ENCODE results near the gene NUPR1. TPM values are rescaled to one million over a fixed set of nuclear protein-coding genes. Genes with fewer than 3 reads are reported as not detected.

Gene NUPR1
- 10.5 to 19.3 TPM (median 15.5 TPM) in 5 replicates for total RNA-seq (2022; extraction: Qiagen RNA extraction)

DNA sequence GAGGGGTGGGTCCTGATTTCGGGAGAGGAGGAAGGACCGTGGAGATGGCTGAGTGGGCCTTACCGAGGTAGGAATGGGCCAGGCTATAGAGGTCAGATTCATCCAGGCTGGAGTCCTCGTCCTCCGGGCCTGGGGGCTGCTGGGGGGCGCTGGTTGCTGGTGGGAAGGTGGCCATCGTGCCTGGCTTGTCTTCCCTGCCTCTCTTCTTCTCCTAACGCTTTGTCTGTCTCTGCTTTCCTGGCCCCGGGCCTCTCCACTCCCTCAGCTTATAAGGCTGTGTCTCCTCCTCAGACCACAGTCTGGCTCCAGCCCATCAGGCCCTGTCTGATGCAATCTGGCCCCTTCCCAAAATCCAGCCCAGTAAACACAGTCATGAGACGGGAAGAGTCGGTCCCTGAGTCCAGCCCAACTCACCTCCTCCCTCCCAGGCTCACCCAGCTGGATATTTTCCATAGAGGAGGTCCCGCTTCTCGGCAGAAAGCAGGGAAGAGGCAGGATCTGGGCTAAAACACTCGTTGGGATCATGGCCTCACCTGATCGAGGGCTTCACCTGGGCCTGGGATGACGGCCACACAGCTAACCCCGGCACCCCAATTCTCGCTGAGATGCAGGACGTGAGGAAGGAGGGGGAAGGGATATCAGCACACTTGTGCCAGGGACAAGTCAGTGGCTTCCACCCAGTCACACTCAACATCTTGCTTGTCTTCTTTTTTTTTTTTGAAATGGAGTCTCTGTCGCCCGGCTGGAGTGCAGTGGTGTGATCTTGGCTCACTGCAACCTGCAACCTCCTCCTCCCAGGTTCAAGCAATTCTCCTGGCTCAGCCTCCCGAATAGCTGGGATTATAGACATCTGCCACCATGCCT lies at the start of gene NUPR1:
NUPR1 (minus strand) TSS at position 242 of the 864 bp plus-strand sequence; CDS start at position 175, 67 bp downstream.

DNA sequence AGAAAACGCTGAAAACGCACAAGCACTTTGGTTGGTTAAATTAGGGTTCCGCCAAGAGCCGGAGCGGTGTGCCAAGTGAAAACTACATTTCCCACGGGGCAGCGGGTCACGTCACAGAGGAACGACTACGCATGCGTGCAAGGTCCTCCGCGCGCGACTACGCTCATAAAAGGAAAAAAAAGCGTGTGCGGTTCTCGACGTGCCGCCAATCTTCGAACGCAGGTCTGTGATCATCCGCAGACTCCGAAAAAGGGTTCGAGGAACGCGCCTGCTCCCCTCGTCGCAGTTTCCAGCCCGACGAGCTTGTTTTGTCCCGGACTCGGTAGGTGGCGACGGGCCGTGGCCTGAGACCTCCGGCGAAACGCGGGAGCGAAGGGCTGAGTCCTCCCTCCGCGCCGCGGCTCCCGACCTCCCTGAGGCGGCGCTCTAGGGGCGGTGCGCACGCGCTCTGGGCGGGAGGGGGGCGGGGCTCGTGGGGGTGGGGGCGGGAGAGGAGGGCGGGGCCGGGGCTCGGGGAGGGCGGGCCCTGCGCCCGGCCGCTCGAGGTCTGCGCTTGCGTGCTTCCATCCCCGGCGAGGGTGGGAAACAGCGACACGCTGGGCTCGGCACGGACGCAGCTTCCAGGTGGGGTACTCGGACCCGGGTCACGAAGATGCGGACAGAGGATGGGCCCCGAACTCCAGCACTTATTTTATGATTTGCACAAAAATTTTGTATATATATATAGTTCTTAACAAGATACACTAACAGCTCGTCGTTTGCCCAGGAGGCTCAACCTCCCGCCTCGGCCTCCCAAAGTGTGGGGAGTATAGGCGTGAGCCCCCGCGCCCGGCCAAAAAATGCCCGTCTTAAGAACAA lies 15.2 kb upstream of the NUPR1 start, which contains the start of gene SGF29:
SGF29 (plus strand) TSS at position 145 of the 858 bp plus-strand sequence. CDS start 27,150 bp downstream, outside the sequence.

DNA sequence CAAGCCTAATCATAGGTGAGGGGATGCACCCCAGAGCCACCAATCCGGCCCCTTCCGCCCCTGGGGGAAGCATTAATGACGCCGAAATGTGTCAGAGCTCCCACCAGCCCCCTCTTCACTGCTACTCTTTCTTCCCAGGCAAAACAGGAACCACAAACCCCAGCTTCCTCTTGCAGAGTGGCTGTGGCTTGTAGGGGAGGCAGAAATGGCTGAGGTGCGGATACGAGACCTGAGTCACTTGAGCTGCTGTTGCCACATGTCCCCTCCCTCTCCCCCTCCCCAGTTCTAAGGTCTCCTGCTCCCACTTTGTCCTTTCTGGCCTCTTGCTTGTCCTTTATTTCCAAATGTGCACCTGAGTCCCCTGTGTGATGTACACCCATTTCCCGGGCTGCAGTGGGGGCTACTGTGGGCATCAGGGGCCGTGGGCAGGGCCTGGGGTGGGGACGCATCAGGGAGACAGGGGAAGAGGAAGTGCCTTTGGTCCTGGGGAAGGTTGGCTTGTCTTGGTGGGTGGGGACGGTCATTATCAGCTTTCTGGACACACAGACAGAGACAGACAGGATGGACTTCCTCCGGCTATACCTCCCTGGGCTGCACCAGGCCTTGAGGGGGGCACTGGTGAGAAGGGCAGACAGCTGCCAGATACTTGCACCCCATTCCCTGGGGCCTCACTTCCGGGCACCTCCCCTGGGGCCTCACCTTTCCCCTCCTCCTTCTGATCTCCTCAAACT lies 44.5 kb downstream of the NUPR1 start, which contains the start of gene APOBR:
APOBR (plus strand) TSS at position 523 of the 731 bp plus-strand sequence; CDS start at position 562, 39 bp downstream.

GRCh38 chr16:28491970-28492474 lies 46.8 kb downstream of the NUPR1 start, which contains the start of gene CLN3:
CLN3 (minus strand) TSS chr16:28492074; CDS start chr16:28491759, 315 bp downstream.

Other genes with a start within 250 kb of the NUPR1 start
- 0.16 to 0.47 TPM (median 0.36 TPM) in 5 replicates for gene SBK1, start 246.4 kb downstream of the NUPR1 start, total RNA-seq (2022; extraction: Qiagen RNA extraction)
- 1.5 to 2.3 TPM (median 1.6 TPM) in 5 replicates for gene NPIPB6, start 175.5 kb downstream of the NUPR1 start, total RNA-seq (2022; extraction: Qiagen RNA extraction)
- 69.7 to 108 TPM (median 77.8 TPM) in 5 replicates for gene EIF3CL, start 135.1 kb downstream of the NUPR1 start, total RNA-seq (2022; extraction: Qiagen RNA extraction)
- gene NPIPB7, start 66.6 kb downstream of the NUPR1 start, total RNA-seq (2022; extraction: Qiagen RNA extraction) = 0.11 to 0.38 TPM (median 0.22 TPM) in 3 of 5 replicates, not detected in the others
- gene CLN3, start 46.9 kb downstream of the NUPR1 start, total RNA-seq (2022; extraction: Qiagen RNA extraction) = 19.7 to 44.0 TPM (median 35.6 TPM) in 5 replicates
- 0.06 to 0.08 TPM (median 0.06 TPM) in 4 of 5 replicates, not detected in the other for gene APOBR, start 44.3 kb downstream of the NUPR1 start, total RNA-seq (2022; extraction: Qiagen RNA extraction)
- not detected in 5 replicates for gene IL27, start 32.1 kb downstream of the NUPR1 start, total RNA-seq (2022; extraction: Qiagen RNA extraction)
- 21.1 to 27.1 TPM (median 24.0 TPM) in 5 replicates for gene SGF29, start 14.9 kb upstream of the NUPR1 start, total RNA-seq (2022; extraction: Qiagen RNA extraction)
- 0.05 to 0.15 TPM (median 0.09 TPM) in 3 of 5 replicates, not detected in the others for gene SULT1A2, start 58.1 kb upstream of the NUPR1 start, total RNA-seq (2022; extraction: Qiagen RNA extraction)
- 5.1 to 6.0 TPM (median 5.4 TPM) in 5 replicates for gene SULT1A1, start 71.1 kb upstream of the NUPR1 start, total RNA-seq (2022; extraction: Qiagen RNA extraction)
- 0.25 to 0.66 TPM (median 0.35 TPM) in 4 of 5 replicates, not detected in the other for gene NPIPB8, start 99.1 kb upstream of the NUPR1 start, total RNA-seq (2022; extraction: Qiagen RNA extraction)
- gene EIF3C, start 172.5 kb upstream of the NUPR1 start, total RNA-seq (2022; extraction: Qiagen RNA extraction) = 198 to 442 TPM (median 410 TPM) in 5 replicates
- gene NPIPB9, start 212.8 kb upstream of the NUPR1 start, total RNA-seq (2022; extraction: Qiagen RNA extraction) = 1.1 to 2.2 TPM (median 1.6 TPM) in 5 replicates